Hair follicular keratinocyte (primary cell): ENCODE measurements around the gene THOC1. TPM values are rescaled to one million over a fixed set of nuclear protein-coding genes. Genes with fewer than 3 reads are reported as not detected.

Experiments used
- total RNA-seq: library from RNA; depleted of rRNA; stranded (reverse); fragments of >200 nt; gene quantifications from 2 replicates; pipeline ENCODE4 v1.2.3, GENCODE V29; 2015

The THOC1 gene
- total RNA-seq = 21.0 and 34.4 TPM in 2 replicates

GRCh38 chr18:267688-268552 lies at the start of gene THOC1:
Gene THOC1 (minus strand): TSS chr18:268047. CDS start chr18:268019, 28 bp downstream.

Other genes with a start within 250 kb of the THOC1 start
- gene TUBB8B, start 218.4 kb downstream of the THOC1 start, total RNA-seq = 0.55 TPM in 1 of 2 replicates, not detected in the other
- 20.1 and 21.9 TPM in 2 replicates for gene USP14, start 109.5 kb downstream of the THOC1 start, total RNA-seq
- 0.38 TPM in 1 of 2 replicates, not detected in the other for gene COLEC12, start 232.7 kb upstream of the THOC1 start, total RNA-seq